Measurements from ENCODE around the gene DRC1.

Gene DRC1

DNA sequence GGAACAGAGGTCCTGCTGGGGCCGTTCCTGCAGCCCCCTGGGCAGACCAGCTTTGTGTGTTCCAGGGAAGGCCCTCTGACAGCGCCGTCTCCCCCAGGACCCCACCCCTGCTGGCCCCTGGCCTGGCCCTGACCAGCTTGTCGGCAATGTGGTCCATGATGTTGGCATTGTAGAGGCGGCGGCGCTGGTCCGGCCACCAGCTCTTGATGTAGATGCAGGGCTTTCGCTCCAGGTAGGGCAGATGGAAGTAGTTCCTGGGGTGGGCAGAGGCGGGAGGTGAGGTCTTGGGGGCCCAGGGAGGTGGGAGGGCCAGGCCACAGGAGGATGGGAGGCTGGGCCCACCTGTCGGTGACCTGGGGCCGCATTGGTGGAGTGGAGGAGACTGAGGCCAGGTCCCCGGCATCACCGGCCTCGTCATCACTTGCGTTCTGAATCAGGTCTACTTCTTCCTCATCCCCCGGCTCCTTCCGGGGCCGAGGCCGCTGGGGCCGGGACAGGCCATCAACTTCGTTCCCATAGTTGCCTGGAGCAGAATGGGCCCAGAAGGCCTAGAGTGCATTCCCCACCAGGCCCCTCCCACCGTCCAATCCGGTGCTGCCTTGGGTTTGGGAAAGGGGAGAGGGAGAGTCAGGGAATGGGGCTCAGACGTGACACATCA, 77.5 kb downstream of the DRC1 start:
- no peak for DNase-seq

- no peak for DNase-seq
Measured at GRCh38 chr2:26479789-26480565, 78.3 kb downstream of the DRC1 start.

GRCh38 chr2:26480566-26481423, 79.1 kb downstream of the DRC1 start:
- no peak for DNase-seq

GRCh38 chr2:26481706-26482105, 80.0 kb downstream of the DRC1 start:
- no peak for DNase-seq

DNA sequence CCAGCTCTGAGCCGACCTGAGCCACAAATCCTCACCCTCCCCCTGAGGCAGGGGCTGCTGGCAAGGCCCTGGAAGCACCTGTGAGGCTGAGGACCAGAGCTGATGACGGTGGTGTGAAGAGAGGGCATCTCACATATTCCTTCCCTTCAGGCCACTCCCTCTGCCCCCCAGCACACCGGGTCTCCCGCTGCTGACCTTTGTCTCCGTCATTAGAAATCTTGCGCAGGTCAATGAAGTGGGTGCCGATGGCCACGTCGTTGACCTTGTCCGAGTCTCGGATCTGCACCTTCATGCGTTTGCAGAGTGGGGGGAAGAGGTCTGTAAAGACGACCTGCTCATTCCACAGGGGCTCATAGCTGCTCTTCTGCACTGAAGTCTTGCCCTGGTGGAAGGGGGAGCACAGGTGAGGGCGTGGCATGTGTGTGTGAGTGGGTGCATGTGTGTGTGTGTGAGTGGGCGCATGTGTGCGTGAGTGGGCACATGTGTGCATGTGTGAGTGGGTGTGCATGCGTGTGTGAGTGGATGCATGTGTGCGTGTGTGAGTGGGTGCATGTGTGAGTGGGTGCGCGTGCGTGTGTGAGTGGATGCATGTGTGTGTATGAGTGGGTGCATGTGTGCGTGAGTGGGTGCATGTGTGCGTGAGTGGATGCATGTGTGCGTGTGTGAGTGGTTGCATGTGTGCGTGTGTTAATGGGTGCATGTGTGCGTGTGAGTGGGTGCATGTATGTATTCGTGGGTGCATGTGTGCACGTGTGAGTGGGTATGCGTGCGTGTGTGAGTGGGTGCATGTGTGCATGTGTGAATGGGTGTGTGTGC, 80.7 kb downstream of the DRC1 start:
- no peak for DNase-seq

DNA sequence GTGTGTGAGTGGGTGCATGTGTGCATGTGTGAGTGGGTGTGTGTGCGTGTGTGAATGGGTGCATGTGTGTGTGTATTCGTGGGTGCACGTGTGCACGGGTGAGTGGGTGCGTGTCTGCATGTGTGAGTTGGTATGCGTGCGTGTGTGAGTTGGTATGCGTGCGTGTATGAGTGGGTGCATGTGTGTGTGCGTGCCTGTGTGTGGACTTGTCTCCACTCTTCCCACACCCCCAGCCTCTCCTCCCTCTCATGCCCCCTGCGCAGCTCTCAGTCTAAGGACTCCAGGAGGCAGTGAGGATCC, 81.3 kb downstream of the DRC1 start:
- DNase-seq: no peak

GRCh38 chr2:26483516-26483915, 81.8 kb downstream of the DRC1 start:
- DNase-seq: no peak

- no peak for DNase-seq
Measured at GRCh38 chr2:26483957-26484565, 82.3 kb downstream of the DRC1 start.

DNA sequence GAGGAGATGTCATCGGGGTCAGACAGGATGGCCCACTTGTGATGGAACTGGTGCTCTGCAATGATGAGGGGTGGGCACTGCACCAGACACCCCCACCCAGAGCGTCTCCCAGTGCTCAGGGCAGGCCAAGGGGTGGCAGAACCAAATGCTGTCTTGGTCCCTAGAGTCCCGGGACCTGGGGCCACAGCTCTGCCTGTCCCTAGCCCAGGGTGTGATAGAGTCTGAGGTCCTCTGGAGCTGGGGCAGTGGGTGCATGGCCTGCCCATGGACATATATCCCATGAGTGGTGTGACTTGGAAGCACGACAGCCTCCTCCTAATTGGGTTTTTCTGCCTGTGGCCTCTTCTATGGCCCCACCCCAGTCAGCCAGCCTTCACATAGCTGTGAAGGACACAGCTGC, 82.9 kb downstream of the DRC1 start:
- DNase-seq: no peak

- DNase-seq: no peak
Measured at GRCh38 chr2:26485099-26485498, 83.4 kb downstream of the DRC1 start.

DNA sequence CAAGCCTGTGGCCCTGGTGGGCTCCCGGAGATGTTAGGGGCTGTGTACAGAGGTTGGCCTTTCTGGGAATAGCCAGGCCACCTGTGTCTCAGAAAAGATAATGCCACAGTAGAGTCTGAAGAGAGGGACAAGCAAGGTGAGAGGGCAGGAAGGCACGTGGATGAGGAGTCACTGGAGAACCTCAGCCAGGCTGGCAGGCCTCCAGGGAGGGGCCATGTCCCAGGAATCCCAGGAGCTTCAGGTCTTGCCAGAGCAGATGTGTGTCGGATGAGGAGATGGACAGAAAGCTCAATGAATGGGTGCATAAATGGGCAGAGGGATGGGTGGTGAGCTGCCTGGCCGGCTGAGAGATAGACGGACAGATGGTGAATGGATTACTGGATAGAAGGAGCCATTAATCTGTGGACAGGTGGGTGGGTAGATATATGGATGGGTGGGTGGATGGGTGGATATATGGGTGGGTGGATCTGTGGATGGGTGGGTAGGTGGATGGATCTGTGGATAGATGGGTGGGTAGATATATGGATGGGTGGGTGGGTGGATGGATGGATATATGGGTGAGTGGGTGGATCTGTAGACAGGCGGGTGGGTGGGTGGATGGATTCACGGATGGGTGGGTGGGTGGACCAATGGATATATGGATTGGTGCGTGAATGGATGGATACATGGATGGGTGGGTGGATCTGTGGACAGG, 84.2 kb downstream of the DRC1 start:
- DNase-seq: no peak

GRCh38 chr2:26486789-26487188, 85.1 kb downstream of the DRC1 start:
- no peak for DNase-seq

DNA sequence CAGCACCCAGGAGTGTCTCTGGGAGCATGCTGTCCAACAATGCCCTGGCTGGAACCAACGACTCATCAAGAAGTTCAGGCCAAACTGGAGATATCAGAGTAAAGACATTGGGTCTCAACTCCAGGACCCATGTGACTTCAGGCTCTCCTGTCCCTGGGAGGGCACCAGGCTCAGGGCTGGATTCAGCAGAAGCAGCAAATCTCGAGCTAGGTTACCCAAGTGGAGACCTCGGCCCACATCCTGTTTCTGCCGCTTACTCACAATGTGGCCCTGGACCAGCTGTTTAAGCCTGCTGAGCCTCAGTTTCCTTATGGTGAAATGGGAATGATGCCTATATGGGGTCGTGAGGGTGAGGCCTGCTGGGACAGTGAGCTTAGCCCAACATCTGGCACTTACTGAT, 85.5 kb downstream of the DRC1 start:
- DNase-seq: peak; percentile 12

DNA sequence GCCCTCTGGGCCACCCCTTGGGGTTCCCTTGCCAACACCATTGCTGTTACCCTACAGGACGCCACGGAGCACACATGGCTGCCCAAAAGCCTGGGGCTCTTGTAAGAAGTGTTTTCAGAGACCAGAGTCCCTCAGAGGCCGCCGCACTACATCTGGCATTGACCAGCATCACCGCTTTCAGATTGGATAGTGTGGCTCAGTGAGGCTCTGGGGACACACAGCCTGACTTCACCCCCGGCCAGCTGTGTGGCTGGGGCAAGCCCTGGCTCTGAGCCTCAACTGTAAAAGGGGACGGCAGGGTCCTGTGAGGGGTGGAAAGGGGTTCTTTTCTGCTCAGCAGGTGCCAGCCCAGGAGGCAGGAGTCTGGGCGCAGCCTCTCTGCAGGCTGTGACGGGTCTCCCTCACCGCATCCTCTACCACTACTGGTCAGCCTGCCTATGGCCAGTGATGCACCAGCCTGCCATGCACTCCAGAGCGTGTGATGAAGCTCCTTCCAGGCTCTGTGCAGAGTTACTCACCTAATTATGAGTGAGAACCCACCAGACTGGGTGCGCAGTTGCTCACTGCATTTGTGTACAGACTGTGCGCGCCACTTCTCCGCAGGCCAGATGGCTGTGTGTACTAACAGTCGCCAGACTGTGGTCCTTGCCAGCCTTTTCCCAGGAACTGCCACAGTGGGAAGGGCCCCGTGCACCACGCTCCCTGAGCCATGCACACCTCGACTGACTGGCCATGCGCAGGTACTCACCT, 86.9 kb downstream of the DRC1 start:
- DNase-seq: no peak

- no peak for DNase-seq
Measured at GRCh38 chr2:26489213-26489850, 87.6 kb downstream of the DRC1 start.

- DNase-seq: no peak
Measured at GRCh38 chr2:26491563-26492167, 89.9 kb downstream of the DRC1 start.

- no peak for DNase-seq
Measured at GRCh38 chr2:26492749-26493515, 91.2 kb downstream of the DRC1 start.

DNA sequence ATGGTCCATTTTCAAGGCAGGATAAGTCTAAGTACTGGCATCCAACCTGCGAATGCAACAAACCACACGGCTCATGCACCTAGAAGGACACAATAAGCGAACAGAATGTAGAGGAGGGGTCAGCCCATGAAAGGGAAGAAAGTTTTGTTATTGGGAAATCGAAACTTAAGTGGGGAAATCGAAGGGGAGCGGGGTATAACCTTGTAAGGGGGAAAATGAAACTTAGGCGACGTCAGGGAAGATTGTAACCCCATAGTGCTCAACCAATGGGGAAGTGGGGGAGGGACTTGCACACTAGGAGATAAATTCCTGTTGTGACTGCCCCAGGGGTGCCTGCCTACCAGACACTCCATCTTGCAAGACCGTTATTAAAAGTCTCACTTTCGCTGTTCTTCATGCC, 91.8 kb downstream of the DRC1 start:
- peak; percentile 9 for DNase-seq

DNA sequence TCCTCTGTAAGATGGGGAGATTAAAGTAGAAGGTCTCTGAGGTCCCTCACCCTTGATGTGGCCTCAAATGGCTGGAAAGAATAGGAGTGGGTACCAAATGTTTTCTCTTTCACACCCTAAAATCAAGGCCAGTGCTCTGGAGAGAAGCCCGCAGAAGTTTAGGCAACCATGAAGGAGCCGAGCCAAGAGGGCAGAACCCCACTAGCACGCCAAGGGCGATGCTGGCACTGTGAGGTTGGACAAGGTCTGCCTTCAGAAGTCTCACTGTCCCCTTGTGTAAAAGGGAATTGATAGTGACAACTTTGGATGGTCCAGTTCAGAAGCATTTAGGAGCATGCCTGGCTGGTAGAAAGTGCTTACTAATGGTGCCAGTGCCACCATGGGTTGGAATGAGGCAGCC, 92.5 kb downstream of the DRC1 start:
- no peak for DNase-seq

Measured in activated CD4-positive, alpha-beta T cell treated with anti-CD3 and anti-CD28 coated beads, Interleukin-10, Interleukin-2, amounts not matched to agents 100 ng/mL and 50 ng/mL, durations not matched to agents 16 hours and 8 hours (primary cell).